Superior temporal gyrus (tissue), 1 donor: Measurements from ENCODE around the gene BMPR1B.

Experiments
- DNase-seq: peaks from one replicate; pipeline ENCODE4 v3.0.0-alpha.2; 2016; ENCODE audit errors: extremely low spot score

BMPR1B gene

DNA sequence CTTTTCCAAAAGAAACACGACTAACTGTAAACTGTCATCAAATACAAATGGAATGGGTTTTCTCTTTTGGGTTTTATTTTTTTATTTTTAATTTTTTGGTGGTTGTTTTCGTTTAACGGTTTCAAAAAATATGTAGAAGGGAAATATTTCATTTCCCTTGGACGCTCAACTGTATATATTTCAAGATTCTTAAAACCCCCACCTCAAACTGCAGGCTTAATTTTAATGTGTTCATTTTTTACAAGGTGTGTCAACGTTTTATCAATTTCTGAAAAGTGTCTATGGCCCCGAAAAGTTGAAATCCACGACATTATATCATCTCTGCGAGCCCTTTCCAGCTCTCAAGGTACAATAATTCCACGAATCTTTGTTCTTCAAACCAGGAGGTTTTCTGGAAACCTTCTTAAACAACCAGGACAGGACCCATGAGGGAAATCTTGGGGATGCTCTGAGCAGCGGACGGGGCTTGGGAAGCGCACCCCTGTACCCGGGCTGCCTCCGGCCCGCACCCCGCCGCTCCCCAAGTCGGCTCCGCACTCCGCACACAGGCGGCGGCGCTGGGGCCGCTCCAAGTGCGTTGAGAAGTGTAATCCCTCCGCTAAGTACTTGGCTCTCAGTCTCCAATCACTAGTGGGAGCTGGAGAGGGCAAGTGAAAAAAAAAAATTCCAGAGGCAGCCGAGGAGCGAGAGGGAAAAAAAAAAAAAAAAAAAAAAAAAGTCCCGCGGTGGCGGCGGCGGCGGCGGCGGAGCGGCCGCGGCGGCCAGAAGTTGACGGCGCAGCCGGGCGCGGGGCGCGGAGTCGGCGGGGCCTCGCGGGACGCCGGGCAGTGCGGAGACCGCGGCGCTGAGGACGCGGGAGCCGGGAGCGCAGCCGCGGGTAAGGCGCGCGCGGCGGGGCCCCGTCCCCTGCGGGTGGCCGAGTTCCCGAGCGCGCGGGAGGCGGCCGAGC, at the start of gene BMPR1B:
Gene BMPR1B, plus strand, starts transcription at position 764 of the 949 bp plus-strand sequence. CDS start 346,470 bp downstream, outside the sequence.
- no peak for DNase-seq

DNA sequence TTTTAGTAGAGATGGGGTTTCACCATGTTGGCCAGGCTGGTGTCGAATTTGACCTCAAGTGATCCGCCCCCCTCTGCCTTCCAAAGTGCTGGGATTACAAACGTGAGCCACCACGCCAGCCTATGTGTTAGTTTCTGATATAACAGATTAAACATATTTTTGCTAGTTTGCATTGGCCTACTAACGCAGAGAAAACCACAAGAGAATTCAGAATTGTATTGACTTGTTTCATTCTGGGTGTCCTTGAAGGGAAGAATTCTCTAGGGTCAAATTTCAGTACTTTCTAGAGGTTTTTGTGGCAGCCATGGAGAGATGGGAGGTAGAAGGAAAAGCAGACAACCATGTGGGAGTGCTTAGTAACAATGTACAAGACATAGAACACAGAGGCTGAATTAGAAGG, 46.1 kb upstream of the BMPR1B start:
- no peak for DNase-seq

DNA sequence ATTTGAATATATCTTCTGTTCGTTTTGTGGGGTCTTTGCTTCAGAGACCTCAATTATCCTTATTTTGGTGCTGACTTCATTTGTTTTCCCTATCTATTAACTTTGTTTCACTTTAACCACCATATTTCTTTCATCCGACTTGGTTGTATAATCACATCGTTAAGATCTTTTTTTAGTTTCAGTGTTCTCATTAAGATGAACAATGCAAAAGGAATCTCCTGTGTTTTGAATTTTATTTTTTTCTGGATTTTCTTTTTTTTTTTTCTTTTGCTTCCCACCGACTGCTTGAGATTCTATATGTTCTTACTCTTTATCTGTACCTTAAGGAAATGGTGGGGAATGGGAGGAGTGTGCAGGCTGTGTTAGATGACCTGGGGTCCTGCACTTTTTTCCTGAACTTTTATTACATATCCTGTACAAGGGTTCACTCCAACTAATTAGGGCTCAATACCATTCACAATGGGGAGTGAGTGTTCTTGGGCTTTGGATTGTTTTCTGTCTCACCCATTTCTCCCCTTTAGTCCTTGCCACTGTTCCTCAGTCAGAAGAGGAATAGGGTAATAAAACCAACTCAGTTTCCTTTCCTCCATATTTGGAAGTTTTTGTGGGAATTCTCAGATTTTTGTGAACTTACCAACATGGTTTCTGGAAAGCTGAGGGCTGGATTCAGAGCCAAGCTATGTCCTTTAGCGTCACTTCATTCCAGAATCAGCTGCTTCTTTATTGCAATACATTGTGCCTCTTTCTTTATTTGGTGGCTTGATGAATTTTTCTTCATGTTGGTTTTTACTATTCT, 43.2 kb upstream of the BMPR1B start:
- DNase-seq: no peak

DNA sequence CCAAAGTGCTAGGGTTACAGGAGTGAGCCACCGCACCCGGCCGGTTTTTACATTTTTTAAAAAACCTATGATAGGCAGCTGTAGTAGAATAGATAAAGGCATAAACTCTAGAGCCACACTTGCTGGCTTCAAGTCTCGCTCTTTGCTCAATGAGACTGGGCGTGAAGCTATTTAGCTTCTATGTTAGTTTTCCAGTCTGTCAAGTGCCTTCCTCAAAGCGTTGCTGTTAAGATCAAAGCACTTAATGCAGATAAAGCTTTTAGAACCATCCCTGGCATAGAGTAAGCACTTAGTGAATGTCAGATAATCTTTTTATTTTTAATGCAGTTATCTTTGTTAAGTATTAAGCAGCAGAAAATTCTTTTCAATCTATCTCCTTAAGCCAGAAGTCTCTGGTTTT, 42.0 kb upstream of the BMPR1B start:
- DNase-seq: no peak

DNA sequence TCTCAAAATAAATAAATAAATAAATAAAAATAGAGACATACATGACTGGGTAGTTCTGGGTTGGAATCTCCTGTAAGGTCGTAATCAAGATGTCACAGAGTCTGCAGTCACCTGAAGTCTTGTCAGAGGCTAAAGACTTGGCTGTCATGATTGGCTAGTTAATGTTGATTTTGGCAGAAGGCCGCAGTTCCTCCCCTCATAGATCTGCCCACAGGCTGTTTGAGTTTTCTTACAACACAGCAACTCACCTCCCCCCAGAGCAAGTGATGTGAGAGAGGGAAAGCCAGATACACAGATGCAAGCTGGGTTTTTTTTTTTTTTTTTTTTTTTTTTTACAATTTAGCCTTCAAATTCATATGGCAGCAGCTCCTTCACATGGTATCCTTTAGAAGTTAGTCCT, 36.4 kb upstream of the BMPR1B start:
- no peak for DNase-seq

DNA sequence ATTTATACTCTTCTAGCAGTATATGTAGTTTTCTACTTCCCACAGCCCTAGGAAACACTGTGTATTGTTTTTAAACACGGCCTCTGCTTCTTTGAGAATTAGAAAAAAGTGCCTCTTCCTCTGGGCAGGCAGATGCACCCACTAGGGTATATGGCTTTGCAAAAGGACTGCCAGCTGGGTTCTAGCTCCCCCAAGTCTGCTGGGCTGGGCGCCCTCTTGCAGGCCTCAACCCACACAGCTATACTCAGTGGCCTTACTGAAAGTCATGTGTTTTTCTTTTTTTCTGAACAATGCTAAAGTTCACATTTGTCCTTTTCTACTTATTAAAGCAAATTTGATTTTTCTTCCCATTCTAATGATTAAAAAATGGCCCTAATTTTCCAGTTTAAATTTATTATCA, 35.5 kb upstream of the BMPR1B start:
- DNase-seq: no peak

DNA sequence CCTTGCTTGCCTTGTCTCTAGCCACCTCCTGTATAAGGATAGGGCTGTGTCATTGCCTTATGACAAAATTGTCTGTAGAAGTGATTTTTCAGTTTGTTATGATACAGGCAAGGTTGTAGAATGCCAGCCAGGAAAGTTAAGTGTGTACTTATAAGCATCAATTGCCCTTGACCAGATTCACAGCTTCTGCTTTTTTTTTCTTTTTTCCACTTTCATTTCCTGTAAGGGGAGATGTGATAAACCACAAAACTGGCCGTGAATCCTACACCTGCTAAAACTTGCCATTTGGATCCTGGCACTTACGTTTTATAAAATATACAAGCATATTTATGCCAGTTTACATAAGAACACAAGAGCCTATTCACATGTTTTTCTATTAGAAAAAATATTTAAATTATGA, 35.0 kb upstream of the BMPR1B start:
- no peak for DNase-seq

DNA sequence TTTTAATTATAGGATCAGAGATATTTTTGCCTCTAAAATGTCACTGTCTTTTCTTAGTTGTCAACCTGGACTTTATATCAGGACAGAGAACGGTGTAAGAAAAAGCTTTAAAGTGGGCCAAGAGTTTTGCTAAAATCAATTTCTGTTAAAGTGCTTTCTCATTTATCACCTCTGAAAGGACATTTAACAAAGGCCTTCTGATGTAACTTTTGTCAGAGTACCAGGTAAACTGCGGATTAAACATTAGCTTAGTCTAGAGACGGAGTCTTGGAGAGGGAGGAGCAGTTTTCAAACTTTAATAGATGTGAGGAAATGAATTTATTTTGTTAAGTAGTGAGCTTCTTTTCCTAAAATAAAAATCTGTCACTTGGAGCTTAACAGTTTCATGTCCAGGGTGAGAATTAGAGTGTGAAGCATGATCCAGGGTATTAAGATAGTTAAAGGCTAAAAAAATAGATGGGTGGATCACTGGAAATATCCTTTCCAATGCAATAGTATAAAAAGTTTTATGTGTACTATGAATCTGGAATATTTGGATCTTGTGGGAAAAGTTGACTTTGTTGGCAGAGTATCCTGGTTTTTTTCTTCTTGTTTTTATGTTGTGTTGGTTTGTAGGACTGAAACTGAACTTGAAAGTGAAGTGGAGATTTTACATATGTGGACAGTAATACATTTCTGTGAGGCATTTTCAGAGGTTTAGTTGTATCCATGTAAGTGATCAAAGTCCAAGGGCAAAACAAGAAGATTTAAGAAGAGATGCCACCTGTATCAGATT, 33.6 kb upstream of the BMPR1B start:
- DNase-seq: no peak

DNA sequence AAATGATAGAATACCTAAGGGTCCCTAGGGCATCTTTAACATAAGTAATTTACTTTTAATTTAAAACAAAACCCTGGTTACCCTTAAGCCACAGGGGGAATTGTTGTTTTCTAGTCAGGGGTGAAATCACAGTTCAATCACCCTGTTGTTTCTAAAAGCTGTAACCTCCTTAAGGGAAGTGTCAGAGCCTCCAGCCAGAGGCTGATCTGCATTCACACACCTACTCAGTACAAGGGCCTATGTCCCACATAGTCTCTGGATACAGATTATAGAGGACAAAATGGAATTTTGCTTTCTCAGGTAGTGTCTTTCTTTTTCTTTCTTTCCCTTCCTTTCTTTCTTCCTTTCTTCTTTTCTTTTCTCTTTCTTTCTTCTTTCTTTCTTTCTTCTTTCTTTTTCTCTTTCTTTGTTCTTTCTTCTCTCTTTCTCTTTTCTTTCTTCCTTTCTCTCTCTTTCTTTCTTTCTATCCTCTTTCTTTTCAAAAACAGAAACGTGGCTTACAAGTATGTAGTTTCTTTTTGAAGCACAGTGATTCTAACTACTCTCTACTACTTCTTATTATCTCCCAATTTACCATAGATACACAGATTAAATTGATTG, 31.1 kb upstream of the BMPR1B start:
- no peak for DNase-seq

DNA sequence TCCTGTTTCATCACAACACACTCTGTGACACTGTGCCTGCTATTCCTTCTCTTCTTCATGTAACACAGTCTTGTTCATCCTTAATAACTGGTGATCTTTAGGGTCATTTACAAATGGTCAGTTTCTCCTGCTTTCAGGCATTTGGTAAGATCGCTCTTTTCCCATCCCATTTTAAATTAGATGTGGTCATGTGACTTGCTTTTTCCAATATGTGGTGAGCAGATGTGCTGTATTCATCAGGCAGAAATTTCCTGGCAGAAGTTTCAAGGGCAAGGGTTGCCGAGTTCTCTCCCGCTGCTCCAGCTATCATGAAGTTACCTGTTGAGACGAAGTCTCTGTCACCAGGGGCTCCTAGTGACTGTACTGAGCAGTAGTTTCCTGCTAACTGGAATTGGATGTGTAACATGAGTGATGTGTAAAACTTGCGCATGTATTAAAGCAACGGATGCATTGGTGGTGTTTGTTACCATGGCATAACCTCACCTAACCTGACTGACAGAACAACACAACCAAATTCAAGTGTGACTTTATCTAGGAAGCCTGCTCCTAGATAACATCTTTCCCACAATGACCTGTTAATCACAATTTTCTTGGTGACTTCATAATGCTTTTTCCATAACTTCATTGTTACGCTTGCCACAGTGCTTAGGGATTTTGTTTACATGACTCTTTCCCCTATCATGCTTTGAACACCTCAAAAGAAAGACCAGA, 29.5 kb upstream of the BMPR1B start:
- no peak for DNase-seq

DNA sequence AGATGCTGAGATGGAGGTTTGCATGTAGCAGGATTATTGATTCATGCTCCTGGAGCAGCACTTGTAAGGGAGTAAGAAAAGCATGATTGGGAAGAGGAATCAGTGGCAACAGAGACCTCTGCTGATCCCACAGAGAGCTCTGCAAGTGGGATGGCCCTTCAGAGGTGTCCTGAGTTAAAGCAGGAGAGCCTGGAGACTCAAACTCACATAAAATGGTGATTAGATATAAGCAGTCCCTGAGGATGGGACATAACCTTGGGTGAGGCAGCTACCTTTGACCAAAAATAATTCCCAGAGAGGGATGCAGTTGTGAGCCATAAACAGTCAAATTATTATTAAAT, 25.4 kb upstream of the BMPR1B start:
- DNase-seq: no peak

DNA sequence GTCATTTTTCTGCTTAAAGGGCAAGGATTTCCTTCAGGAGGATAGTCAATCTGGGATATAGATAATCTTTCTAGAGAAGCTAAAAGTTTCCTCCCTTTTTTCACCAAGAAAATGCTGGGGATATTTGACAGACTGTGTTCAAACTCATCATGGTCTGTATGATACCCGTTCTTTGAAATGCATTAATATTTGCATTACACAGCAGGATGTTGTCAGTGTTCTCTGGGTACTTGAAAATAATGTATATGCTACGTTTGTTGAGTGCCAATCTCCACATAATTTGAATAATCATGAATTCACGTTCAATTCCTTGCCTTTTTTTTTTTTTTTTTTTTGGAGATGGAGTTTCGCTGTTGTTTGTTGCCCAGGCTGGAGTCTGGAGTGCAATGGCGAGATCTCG, 18.0 kb upstream of the BMPR1B start:
- no peak for DNase-seq

DNA sequence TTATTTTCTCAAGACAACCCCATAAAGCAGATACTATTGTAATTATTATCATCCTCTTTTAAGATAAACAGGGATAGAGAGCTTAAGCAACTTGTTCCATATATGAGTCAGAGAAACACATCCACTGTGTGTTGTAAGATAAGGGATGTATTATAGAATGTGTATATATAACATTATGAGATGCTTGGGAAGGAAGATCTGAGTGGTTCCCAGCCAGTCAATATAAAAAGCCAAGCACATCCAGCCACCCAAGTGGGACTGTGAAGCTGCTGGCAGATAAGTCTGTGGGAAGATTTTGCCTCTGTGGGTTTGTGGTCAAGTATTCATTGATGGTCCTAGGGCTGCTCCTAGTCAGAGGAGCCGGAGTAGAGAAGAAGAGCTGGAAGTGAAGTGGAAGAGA, 16.5 kb upstream of the BMPR1B start:
- DNase-seq: no peak

DNA sequence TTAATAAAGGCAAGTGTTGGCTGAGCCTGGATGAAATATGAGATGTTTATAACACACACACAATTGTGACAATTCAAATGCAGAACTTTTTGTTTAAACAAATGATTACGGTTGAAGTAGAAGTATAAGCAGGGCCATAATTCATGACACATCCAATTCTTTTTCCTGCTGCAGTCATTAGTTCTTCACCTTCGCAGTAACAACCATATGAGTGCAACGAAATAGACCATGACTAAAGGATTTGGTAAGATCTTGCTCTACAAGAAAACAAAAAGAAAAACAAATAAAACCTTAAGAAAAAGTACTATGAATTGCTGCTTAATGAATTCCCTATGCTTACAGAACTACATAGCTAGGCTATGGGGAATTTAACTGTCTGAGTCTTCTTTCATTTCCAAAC, 13.9 kb upstream of the BMPR1B start:
- DNase-seq: no peak

DNA sequence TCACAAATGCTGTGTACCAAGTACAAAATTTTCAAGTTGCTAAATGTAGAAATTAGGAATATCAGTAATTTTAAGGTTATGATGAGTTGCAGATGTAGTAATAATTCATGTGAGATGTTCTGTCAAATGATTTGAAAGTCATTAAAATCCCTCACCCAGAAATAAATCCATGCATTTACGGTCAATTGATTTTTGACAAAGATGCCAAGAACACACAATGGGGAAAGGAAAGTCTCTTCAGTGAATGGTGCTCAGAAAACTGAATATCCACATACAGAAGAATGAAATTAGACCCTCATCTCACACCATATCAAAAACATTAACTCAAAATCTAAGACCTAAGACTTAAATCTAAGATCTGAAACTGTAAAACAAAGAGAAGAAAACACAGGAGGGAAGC, 12.9 kb upstream of the BMPR1B start:
- DNase-seq: no peak

DNA sequence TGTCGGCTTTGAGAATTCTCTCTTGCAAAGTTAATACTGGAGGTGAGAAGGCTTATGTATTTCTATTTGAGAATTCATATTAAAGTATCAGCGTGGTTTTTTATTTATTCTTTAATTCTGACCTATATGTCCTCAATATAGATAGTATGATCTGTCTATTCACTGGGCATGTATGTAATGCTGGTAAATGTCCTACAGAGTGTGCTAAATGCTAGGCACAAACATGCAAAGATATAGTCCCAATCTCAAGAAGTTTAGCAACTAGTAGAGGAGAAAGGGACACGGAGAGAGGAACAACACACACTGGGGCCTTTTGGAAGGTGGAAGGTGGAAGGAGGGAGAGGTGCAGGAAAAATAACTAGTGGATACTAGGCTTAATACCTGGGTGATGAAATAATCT, 11.0 kb upstream of the BMPR1B start:
- DNase-seq: no peak

DNA sequence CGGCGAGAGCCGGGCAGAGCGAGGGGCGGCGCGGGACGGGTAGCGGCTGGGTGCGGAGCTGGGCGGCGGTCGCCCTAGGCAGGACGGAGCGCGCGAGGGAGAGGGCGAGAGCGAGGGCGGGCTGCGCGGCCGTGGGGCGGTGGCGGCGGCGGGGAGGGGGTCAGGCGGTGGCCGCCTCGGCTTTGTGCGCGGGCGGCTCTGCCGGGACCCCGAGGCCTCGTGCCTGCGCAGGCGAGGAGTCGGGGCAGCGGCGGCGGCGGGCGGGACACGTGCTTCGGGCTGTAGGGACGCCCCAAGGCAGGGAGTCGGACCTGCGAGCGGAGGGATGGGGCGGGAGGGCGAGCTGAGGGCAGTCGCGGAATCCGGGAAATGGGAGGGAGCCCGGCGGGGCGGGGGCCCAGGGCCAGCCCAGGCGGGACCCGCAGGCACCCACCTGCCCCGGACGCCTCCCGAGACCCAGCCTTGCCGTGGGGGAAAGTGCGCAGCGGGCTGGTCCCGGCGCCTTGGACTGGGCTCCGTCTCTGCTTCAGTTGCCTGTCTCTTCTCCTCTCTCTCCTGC, 465 bp downstream of the BMPR1B start:
- no peak for DNase-seq

DNA sequence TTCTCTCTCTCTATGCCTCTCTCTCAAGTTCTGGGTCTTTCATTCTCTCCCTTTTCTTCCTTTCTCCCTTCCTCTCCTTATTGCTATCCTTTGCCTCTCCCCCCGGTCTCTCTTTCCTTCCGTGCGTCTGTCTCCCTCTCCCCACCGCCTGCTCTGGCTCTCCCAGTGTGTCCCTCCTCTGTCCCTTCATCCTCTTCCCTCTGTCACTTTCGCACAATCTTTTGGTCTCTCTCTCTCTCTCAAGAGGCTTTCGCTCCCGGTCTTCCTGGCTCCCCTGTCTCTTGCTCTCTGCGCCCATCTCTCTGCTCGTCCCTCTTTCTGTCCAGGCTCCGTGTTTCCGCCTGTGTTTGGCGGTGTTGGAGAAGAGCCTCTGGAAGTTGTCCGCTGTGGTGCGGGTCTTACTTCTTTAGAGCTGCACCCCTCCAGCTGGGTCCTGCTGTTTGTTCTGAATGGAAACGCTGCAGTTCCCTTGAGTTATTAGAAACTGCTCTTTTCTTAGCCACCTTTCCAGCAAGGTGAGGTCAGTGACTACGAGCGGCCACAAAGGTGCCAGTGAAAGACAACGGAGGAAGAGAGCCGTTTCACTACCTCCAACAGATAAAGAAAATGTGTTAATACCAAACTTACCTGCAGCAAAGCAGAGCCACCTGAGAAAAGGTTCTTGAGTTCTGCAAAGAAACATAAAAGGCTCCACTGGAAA, 1.1 kb downstream of the BMPR1B start:
- DNase-seq: no peak

DNA sequence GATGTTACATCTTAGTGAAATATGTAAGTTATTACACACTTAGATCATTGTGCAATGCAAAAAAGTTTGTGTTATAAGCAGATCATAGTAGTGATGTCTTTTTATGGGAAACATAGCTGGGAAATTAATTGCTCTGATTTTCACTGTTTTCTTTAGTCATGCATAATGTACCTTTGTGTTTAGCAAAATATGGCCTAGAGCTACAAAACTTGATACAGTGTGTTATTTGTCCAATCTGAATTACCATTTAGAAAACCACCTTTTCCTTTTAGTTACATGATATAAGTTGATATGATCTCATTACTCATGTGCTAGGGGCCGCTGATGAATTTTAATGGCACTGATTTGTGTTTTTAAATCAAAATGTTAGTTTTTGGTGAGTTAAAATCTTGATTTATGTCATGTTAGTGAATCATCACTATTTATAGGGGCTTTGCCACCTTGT, 2.0 kb downstream of the BMPR1B start:
- no peak for DNase-seq

DNA sequence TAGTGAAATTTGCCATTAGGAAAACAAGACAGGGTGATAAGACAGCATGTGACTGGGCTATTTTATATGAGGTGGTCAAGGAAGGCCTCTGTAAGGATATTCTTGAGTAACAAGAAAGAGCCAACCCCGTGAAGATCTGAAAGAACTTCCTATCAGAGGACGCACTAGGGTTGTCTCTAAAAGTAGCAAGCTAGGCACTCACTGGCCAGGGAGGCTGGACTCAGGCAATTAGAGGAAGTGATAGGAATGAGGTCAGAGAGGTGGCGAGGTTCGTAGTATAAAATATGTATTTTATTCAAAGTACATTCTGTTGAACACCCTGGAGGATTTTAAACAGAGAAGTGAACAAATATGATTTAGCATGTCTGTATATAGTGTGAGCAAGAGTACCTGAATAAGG, 4.6 kb downstream of the BMPR1B start:
- DNase-seq: no peak
